Thyroid gland (tissue), 4 donors: Measurements from ENCODE around the gene ZNF836. TPM values are rescaled to one million over a fixed set of nuclear protein-coding genes. Genes with fewer than 3 reads are reported as not detected.
A peak's percentile ranks its signal among the peaks of the same experiment; 100 is the strongest.

ENCODE experiments used
- DNase-seq, 2 donors: peaks; one replicate each; pipeline ENCODE4 v3.0.0-alpha.2; 2019
- H3K27ac ChIP-seq, 3 donors: fragments of 200-600 bp; sonication (generic); 1 replicate in 2 of 3; 2 replicates in 1 of 3; pipeline ENCODE4 v1.5.1; 2016 to 2019; ENCODE audit warnings: mild to moderate bottlenecking in 1 of 3, moderate library complexity in 1 of 3
- H3K27me3 ChIP-seq: fragments of 200-600 bp; sonication (generic); one replicate; pipeline ENCODE4 v1.5.1; 2019
- H3K36me3 ChIP-seq, 2 donors: fragments of 200-600 bp; sonication (generic); one replicate each; pipeline ENCODE4 v1.5.1; 2016 to 2019
- H3K4me1 ChIP-seq, 2 donors: fragments of 200-600 bp; sonication (generic); one replicate each; pipeline ENCODE4 v1.5.1; 2017 to 2019
- H3K4me3 ChIP-seq, 3 donors: fragments of 200-600 bp; sonication (generic); replicated peaks in 1 of 3; 1 replicate in 2 of 3; 2 replicates in 1 of 3; pipeline ENCODE4 v1.5.1; 2016; ENCODE audit warnings: mild to moderate bottlenecking in 1 of 3
- H3K9me3 ChIP-seq: fragments of 200-600 bp; sonication (generic); one replicate; pipeline ENCODE4 v1.5.1; 2017
- POLR2A ChIP-seq, 2 donors: fragments of 450-650 bp; IDR thresholded peaks; one replicate each; pipeline ENCODE4 v1.6.1; 2017; ENCODE audit warnings: antibody characterized with exemption in 2 of 2, mild to moderate bottlenecking in 2 of 2, moderate library complexity in 1 of 2
- WGBS, 2 donors: methylation state at CpG; one replicate each; pipeline ENCODE4 v1.1.5; 2017; 5-methylcytosine and 5-hydroxymethylcytosine counted together
- intact Hi-C: fragments of 100-400 bp; cut with DNase I; formaldehyde crosslinking; loops from one replicate; pipeline ENCODE4 v1.15.1; 2023
- total RNA-seq, 4 donors: library from RNA; depleted of rRNA; stranded (reverse); fragments of >200 nt; gene quantifications; one replicate each; pipeline ENCODE4 v1.2.3, GENCODE V29; 2016
- TF ChIP-seq, protein P1 (sequence below), 6 experiments: fragments of 200-600 bp in 3 of 6; fragments of 450-650 bp in 3 of 6; sonication (generic) in 3 of 6; IDR thresholded peaks; one replicate each; pipeline ENCODE4 v1.5.1; 2016 to 2019; ENCODE audit warnings: antibody characterized with exemption in 6 of 6, mild to moderate bottlenecking in 2 of 6, inconsistent platforms in 1 of 6, moderate library complexity in 1 of 6

Gene ZNF836
- total RNA-seq = 10 to 100 TPM in 3 of 4 donors, 1 to 10 TPM in 1; 7.2 to 15.9 (median 12.3) TPM

DNA sequence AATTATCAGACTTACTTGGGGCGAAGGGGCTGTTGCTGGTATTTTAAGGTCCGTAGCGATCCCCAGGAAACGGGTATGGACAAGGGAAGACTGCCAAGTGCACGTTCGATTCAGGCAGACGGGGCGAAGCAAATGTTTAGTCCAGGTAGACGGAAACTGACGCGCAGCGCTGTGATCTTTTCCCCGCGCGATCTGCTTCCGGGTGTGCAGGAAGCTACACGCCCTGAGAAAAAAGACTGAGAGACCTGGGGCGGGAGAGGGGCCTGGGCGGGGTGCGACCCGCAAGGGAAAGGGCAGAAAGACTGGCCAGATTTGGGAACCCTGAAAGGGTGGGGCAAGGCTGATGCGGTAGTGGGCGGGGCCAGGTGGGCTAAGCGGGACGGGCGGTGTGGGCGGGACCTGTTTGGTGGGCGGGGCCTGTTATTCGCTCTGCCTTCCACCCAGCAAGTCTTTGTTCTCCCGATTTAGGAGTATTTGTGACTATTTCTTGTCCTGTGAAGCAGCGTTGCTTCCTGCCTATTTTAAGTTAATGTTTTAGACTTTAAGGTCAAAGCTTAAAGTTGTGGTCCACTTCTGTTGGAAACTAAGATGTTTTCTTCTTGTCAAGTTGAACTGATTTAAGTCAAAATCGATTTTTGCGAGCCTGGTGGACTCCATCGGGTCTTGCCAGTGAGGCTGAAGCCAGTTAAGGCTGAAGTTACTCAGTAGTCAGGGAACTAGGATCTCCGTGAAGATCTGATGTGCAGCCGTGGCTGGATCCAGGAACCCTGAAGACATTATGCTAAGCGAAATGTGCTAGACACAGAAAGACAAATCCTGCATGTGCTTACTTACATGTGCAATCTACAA is at the start of gene ZNF836:
Gene ZNF836 (minus strand): TSS at position 301 of the 849 bp plus-strand sequence. CDS start 3,549 bp downstream, outside the sequence.
- H3K4me1 ChIP-seq = peaks cover 0 to 3% of the 10 kb centered on the region in 2 donors
- peaks cover 0 to 14% of the 10 kb centered on the region in 2 donors for H3K36me3 ChIP-seq
- TF ChIP-seq POLR2A (IDR thresholded peaks at IDR 0.05) = peak in 1 of 2 donors; percentile 45
- TF ChIP-seq, protein P1, sequence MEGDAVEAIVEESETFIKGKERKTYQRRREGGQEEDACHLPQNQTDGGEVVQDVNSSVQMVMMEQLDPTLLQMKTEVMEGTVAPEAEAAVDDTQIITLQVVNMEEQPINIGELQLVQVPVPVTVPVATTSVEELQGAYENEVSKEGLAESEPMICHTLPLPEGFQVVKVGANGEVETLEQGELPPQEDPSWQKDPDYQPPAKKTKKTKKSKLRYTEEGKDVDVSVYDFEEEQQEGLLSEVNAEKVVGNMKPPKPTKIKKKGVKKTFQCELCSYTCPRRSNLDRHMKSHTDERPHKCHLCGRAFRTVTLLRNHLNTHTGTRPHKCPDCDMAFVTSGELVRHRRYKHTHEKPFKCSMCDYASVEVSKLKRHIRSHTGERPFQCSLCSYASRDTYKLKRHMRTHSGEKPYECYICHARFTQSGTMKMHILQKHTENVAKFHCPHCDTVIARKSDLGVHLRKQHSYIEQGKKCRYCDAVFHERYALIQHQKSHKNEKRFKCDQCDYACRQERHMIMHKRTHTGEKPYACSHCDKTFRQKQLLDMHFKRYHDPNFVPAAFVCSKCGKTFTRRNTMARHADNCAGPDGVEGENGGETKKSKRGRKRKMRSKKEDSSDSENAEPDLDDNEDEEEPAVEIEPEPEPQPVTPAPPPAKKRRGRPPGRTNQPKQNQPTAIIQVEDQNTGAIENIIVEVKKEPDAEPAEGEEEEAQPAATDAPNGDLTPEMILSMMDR (IDR thresholded peaks at IDR 0.05) = no peak
- no peaks in the 10 kb centered on the region for H3K27me3 ChIP-seq
- no peaks in the 10 kb centered on the region for H3K9me3 ChIP-seq
- H3K27ac ChIP-seq = peak within 1 kb of the TSS; percentile 77 to 84 (median 79)
- intact Hi-C loops = no loop called here
- WGBS, 2 donors = 10 to 11% methylated on average over 31 to 37 of the region's 37 CpGs
- H3K4me3 ChIP-seq = peak within 1 kb of the TSS; percentile 50 to 96 (median 86)
- DNase-seq = peak; percentile 91

DNA sequence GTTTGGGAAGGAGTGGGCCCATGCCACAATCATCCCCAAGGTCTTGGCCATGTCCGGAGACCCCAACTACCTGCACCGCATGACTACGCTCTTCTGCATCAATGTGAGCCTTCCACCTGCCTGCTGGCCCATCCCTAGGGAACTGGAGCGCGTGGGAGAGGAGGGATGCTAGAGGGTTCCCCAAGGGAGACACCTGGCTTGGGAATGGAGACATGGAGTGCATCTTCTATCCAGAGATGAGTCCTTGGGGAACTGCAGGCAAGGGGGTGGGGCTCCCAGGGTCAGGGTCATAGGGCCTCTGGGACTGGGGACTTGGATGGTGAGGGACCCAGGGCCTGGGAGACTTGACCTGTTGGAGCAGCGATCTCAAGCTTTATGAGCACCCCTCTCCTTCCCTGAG is 49.6 kb upstream of the ZNF836 start:
- TF ChIP-seq POLR2A (IDR thresholded peaks at IDR 0.05) = no peak
- TF ChIP-seq, protein P1 (IDR thresholded peaks at IDR 0.05) = no peak
- Histone ChIP-seq H3K27ac (no peak overlapping the region), H3K27me3 (no peaks in the 10 kb centered on the region), H3K4me1 (no peaks in the 10 kb centered on the region), H3K4me3 (no peak overlapping the region), H3K9me3 (no peaks in the 10 kb centered on the region), H3K36me3 (peaks cover 90 to 92% of the 10 kb centered on the region in 2 donors)
- DNase-seq = no peak
- intact Hi-C loops = no loop called here
- WGBS, 2 donors = 98 to 99% methylated on average over 6 of the region's 6 CpGs

GRCh38 chr19:52219611-52220010 is 48.2 kb upstream of the ZNF836 start:
- TF ChIP-seq, protein P1 (IDR thresholded peaks at IDR 0.05) = no peak
- TF ChIP-seq POLR2A (IDR thresholded peaks at IDR 0.05) = no peak
- 90 to 99% methylated on average over 7 to 8 of the region's 8 CpGs for WGBS, 2 donors
- intact Hi-C loops = no loop called here
- Histone ChIP-seq H3K27ac (no peak overlapping the region), H3K9me3 (no peaks in the 10 kb centered on the region), H3K4me1 (no peaks in the 10 kb centered on the region), H3K27me3 (no peaks in the 10 kb centered on the region), H3K36me3 (peaks cover 94 to 97% of the 10 kb centered on the region in 2 donors), H3K4me3 (no peak overlapping the region)
- no peak for DNase-seq

- Histone ChIP-seq H3K36me3 (peaks cover 91 to 99% of the 10 kb centered on the region in 2 donors), H3K27me3 (no peaks in the 10 kb centered on the region), H3K4me3 (no peak overlapping the region), H3K27ac (no peak overlapping the region), H3K9me3 (no peaks in the 10 kb centered on the region), H3K4me1 (no peaks in the 10 kb centered on the region)
- no peak for DNase-seq
- no peak for TF ChIP-seq POLR2A (IDR thresholded peaks at IDR 0.05)
- TF ChIP-seq, protein P1 (IDR thresholded peaks at IDR 0.05) = no peak
- WGBS, 2 donors = 86 to 88% methylated on average over 5 of the region's 5 CpGs
- intact Hi-C loops = no loop called here
Measured at GRCh38 chr19:52217576-52217975, 46.2 kb upstream of the ZNF836 start.

GRCh38 chr19:52216401-52216800 is 45.0 kb upstream of the ZNF836 start:
- 90 to 100% methylated on average over 3 of the region's 3 CpGs for WGBS, 2 donors
- H3K4me1 ChIP-seq = no peaks in the 10 kb centered on the region
- no peak for DNase-seq
- intact Hi-C loops = no loop called here
- H3K4me3 ChIP-seq = no peak overlapping the region
- TF ChIP-seq POLR2A (IDR thresholded peaks at IDR 0.05) = no peak
- TF ChIP-seq, protein P1 (IDR thresholded peaks at IDR 0.05) = no peak
- H3K27ac ChIP-seq = no peak overlapping the region
- peaks cover 91 to 99% of the 10 kb centered on the region in 2 donors for H3K36me3 ChIP-seq
- H3K27me3 ChIP-seq = no peaks in the 10 kb centered on the region
- H3K9me3 ChIP-seq = no peaks in the 10 kb centered on the region
